ENCODE measurements around the gene CACNG8.

Gene CACNG8

DNA sequence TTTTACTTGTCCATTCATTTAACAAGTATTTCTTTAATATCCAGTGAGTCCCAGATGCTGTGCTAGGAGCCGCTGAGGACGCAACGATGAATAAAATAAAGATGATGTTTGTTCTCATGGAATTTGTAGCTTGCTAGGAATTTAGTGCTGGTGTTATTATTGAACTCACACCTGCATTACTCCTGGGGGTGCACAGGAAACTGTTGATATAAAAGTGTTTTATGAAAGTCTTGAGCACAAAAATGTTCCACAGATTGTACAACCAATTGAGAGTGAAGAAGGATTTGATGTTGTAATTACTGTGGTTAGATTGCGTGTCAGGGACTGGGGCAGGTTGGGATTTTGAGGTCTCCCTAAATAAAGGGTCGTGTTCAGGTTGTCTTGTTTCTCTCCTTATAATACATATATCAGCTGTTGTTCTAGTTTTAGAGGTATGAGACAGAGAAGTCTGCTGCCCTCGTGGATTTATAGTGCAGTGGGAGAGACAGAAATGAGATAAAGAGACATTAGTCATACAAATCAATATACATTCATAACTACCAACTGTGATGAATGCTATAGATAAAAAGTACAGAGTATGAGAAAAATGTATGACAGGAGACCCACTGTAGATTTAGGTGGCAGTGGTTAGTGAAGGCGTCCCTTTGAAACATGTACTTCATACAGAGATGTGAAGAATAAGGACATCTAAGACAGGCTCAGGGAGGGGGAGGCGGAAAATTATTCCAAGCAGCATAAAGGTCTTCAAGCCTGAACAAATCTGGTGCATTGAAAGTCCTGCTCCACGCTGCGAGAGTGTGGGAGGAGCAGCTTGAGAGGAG, 40.0 kb downstream of the CACNG8 start:
- TF ChIP-seq, protein P1, sequence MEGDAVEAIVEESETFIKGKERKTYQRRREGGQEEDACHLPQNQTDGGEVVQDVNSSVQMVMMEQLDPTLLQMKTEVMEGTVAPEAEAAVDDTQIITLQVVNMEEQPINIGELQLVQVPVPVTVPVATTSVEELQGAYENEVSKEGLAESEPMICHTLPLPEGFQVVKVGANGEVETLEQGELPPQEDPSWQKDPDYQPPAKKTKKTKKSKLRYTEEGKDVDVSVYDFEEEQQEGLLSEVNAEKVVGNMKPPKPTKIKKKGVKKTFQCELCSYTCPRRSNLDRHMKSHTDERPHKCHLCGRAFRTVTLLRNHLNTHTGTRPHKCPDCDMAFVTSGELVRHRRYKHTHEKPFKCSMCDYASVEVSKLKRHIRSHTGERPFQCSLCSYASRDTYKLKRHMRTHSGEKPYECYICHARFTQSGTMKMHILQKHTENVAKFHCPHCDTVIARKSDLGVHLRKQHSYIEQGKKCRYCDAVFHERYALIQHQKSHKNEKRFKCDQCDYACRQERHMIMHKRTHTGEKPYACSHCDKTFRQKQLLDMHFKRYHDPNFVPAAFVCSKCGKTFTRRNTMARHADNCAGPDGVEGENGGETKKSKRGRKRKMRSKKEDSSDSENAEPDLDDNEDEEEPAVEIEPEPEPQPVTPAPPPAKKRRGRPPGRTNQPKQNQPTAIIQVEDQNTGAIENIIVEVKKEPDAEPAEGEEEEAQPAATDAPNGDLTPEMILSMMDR (IDR thresholded peaks at IDR 0.05; ENCODE audit: insufficient read depth, low read depth, low read length, missing control alignments), result no peak
- H3K4me3 ChIP-seq (ENCODE audit: low read depth, low read length), result no peak overlapping the region
- no peak for DNase-seq (ENCODE audit: low read depth)

DNA sequence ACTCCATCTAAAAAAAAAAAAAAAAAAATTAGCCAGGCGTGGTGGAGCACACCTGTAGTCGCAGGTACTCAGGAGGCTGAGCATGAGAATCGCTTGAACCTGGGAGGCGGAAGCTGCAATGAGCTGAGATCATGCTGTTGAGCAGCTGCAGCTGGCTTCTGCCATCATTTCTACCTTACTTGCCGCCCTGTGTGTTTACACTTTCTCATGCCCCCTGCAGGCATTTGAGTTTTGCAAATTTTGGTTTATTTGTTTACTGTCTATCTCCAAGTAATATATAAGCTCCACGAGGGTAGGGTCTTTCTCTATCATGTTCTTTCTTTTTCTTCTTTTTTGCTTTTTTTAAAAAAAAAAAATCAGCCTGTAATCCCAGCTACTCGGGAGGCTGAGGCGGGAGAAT, 46.7 kb downstream of the CACNG8 start:
- TF ChIP-seq, protein P1 (IDR thresholded peaks at IDR 0.05; ENCODE audit: insufficient read depth, low read depth, low read length, missing control alignments), result no peak
- H3K4me3 ChIP-seq (ENCODE audit: low read depth, low read length), result no peak overlapping the region
- DNase-seq (ENCODE audit: low read depth), result no peak

DNA sequence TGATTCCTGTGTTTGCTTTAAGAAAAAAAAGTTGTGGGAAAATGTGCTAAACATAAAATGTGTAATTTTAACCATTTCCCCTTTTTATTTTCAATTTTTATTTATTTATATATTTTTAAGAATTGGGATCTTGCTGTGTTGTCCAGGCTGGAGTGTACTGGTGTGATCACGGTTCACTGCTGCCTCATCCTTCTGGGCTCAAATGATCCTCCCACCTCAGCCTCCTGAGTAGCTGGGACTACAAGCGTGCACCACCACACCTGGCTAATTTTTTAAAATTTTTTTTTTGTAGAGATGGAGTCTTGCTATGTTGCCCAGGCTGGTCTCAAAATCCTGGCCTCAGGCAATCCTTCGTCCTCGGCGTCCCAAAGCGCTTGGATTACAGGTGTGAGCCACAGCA, 47.7 kb downstream of the CACNG8 start:
- TF ChIP-seq, protein P1 (IDR thresholded peaks at IDR 0.05; ENCODE audit: insufficient read depth, low read depth, low read length, missing control alignments), result no peak
- DNase-seq (ENCODE audit: low read depth), result no peak
- H3K4me3 ChIP-seq (ENCODE audit: low read depth, low read length), result no peak overlapping the region

DNA sequence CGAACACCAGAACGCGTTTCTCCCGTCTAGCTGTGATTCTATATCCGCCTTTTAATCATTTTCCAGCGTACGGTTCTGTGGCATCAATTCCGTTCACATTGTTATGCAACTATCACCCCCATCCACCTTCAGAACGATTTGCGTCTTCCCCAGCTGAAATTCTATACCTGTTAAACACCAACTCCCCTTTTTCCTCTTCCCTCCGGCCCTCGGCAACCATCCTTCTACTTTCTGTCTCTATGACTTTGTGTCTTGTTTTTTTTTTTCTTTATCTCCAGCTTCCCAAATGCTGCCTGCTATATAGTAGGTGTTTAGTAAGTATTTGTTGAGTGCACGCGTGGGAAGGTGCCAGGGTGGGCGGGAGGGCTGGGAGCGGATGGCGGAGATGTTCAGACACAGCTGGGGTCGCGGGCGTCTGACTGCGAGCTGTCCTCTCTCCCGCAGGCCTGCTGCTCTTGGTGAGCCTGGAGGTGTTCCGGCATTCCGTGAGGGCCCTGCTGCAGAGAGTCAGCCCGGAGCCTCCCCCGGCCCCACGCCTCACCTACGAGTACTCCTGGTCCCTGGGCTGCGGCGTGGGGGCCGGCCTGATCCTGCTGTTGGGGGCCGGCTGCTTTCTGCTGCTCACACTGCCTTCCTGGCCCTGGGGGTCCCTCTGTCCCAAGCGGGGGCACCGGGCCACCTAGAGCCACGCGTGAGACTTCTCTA, 48.9 kb downstream of the CACNG8 start:
- no peak for DNase-seq (ENCODE audit: low read depth)
- no peak overlapping the region for H3K4me3 ChIP-seq (ENCODE audit: low read depth, low read length)
- TF ChIP-seq, protein P1 (IDR thresholded peaks at IDR 0.05; ENCODE audit: insufficient read depth, low read depth, low read length, missing control alignments), result no peak

DNA sequence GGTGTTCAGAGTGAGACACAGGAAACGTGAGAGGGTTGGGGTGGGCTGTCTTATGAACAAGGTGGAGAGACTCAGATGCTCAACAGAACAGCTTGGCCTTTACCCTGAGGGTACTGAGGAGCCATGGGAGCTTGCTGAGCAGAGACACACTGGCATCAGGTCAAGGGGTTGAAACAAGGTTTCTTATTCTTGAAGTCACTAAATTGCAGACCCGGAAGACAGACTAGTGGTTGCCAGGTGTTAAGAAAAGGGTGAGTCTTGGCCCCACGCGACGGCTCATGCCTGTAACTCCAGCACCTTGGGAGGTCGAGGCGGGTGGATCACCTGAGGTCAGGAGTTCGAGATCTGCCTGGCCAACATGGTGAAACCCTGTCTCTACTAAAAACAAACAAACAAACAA, 51.1 kb downstream of the CACNG8 start:
- no peak for DNase-seq (ENCODE audit: low read depth)
- TF ChIP-seq, protein P1 (IDR thresholded peaks at IDR 0.05; ENCODE audit: insufficient read depth, low read depth, low read length, missing control alignments), result no peak
- no peak overlapping the region for H3K4me3 ChIP-seq (ENCODE audit: low read depth, low read length)

DNA sequence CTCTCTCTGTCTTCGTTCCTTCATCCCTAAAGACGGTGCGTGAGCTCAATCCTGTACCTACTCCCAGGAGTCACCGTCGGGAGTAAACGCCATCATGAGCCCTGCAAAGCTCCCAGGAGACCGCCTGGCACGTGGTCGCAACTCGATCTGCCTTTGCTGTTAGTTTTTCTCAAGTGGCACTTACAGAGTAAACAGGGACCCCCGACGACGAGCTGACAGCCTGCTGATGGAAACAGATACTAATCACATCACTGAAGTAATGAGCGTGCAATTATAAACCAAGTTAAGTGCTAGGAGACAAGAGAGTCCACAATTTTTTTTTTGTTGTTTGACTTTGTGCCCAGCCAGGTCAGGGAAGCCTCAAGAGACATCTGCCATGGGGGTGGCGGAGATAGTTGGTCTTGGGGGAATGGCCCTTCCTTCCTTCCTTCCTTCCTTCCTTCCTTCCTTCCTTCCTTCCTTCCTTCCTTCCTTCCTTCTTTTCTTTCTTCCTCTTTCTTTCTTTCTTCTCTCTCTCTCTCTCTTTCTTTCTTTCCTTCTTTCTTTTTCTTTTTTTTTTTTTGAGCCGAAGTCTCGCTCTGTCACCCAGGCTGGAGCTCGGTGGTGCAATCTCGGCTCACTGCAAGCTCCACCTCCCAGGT, 52.3 kb downstream of the CACNG8 start:
- DNase-seq (ENCODE audit: low read depth), result no peak
- H3K4me3 ChIP-seq (ENCODE audit: low read depth, low read length), result no peak overlapping the region
- TF ChIP-seq, protein P1 (IDR thresholded peaks at IDR 0.05; ENCODE audit: insufficient read depth, low read depth, low read length, missing control alignments), result no peak

Measured in GM12865 (cell line).